ENCODE measurements around the gene SCN2B.

Gene SCN2B

DNA sequence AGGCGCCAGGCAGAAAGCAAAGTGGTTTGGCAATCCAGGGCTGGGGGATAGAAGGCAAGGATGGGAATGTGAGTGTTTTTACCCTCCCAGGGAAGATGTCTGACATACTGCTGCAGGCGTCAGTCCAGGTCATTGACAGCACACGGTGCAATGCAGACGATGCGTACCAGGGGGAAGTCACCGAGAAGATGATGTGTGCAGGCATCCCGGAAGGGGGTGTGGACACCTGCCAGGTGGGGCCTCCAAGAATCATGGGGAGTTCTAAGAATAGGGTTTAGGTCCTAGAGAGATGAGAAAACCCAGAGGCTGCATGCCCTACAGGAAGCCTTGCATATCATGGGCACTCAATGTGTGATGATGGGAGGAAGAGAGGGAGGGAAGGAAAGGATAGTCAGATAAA is 61.4 kb downstream of the SCN2B start:
- Histone ChIP-seq H3K79me2 (no peaks in the 10 kb centered on the region), H3K4me2 (ENCODE audit: low read length) (no peak overlapping the region), H3K27me3 (ENCODE audit: control insufficient read depth, insufficient read depth, low read length) (no peaks in the 10 kb centered on the region), H3K9ac (no peak overlapping the region), H3K36me3 (ENCODE audit: control insufficient read depth, insufficient read depth, low read length) (no peaks in the 10 kb centered on the region), H3K4me3 (ENCODE audit: low read depth, low read length) (no peak overlapping the region), H3K4me1 (no peaks in the 10 kb centered on the region), H3K9me3 (ENCODE audit: control insufficient read depth, low read length) (no peaks in the 10 kb centered on the region), H3K27ac (no peak overlapping the region), H2AFZ (no peak overlapping the region)
- TF ChIP-seq, protein P1, sequence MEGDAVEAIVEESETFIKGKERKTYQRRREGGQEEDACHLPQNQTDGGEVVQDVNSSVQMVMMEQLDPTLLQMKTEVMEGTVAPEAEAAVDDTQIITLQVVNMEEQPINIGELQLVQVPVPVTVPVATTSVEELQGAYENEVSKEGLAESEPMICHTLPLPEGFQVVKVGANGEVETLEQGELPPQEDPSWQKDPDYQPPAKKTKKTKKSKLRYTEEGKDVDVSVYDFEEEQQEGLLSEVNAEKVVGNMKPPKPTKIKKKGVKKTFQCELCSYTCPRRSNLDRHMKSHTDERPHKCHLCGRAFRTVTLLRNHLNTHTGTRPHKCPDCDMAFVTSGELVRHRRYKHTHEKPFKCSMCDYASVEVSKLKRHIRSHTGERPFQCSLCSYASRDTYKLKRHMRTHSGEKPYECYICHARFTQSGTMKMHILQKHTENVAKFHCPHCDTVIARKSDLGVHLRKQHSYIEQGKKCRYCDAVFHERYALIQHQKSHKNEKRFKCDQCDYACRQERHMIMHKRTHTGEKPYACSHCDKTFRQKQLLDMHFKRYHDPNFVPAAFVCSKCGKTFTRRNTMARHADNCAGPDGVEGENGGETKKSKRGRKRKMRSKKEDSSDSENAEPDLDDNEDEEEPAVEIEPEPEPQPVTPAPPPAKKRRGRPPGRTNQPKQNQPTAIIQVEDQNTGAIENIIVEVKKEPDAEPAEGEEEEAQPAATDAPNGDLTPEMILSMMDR (IDR thresholded peaks at IDR 0.05), result no peak

DNA sequence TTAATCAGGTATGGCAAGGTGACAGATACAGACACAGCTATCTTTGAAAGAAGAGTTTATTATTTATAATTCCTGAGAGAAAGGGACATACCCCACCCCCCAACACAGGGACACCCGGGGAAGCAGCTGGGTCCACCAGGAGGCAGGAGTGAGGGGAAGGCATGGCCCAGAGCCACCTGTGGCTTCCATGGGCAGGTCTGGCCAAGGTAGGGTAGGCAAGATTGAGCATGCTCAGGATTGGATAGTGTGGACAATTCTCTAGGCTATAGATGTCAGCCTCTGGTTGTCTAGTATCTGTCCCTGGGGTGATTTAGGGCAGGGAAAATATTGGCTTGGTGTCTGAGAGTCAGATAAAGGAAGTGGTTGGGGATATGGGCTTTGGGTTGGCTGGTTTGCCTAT is 62.2 kb downstream of the SCN2B start:
- Histone ChIP-seq H3K4me3 (ENCODE audit: low read depth, low read length) (no peak overlapping the region), H3K79me2 (no peaks in the 10 kb centered on the region), H2AFZ (no peak overlapping the region), H3K9me3 (ENCODE audit: control insufficient read depth, low read length) (no peaks in the 10 kb centered on the region), H3K4me2 (ENCODE audit: low read length) (no peak overlapping the region), H3K4me1 (no peaks in the 10 kb centered on the region), H3K36me3 (ENCODE audit: control insufficient read depth, insufficient read depth, low read length) (no peaks in the 10 kb centered on the region), H3K27ac (no peak overlapping the region), H3K9ac (no peak overlapping the region), H3K27me3 (ENCODE audit: control insufficient read depth, insufficient read depth, low read length) (no peaks in the 10 kb centered on the region)
- TF ChIP-seq, protein P1 (IDR thresholded peaks at IDR 0.05), result no peak

DNA sequence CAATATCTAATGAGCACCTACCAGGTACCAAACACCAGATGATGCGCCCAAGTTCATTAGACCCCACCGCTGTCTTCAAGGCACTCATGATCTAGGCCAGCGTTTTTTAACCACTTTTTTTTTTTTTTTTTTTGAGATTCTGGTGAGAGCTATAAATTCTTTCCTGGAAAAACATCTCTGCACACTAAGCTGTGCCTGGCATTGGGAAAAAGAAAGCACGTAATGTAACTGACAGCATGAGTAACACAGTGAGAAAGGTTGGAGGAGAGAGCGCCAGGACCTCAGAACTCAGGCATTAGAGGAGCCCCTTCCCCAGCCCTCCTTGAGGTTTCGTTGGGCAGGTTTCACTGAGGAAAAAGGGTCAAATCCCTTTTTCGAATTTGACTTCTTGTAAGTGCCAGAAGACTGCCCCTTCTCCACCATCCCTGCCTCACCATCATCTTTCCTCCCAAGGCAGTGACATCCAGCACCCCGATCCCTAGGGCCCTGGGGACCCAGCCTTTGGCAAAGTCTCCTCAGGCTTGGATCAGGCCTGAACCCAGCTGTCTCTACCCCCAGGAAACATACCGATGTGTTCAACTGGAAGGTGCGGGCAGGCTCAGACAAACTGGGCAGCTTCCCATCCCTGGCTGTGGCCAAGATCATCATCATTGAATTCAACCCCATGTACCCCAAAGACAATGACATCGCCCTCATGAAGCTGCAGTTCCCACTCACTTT is 63.6 kb downstream of the SCN2B start:
- Histone ChIP-seq H3K27ac (no peak overlapping the region), H3K27me3 (ENCODE audit: control insufficient read depth, insufficient read depth, low read length) (no peaks in the 10 kb centered on the region), H3K4me1 (no peaks in the 10 kb centered on the region), H3K79me2 (no peaks in the 10 kb centered on the region), H3K4me3 (ENCODE audit: low read depth, low read length) (no peak overlapping the region), H3K9ac (no peak overlapping the region), H3K4me2 (ENCODE audit: low read length) (no peak overlapping the region), H3K36me3 (ENCODE audit: control insufficient read depth, insufficient read depth, low read length) (no peaks in the 10 kb centered on the region), H3K9me3 (ENCODE audit: control insufficient read depth, low read length) (no peaks in the 10 kb centered on the region), H2AFZ (no peak overlapping the region)
- TF ChIP-seq, protein P1 (IDR thresholded peaks at IDR 0.05), result no peak
